ENCODE results near the gene KAZN. TPM values are rescaled to one million over a fixed set of nuclear protein-coding genes. Genes with fewer than 3 reads are reported as not detected.

KAZN gene
- total and polyA plus RNA-seq, 11 donors, result 0.65 to 6.5 (median 2.3) TPM

- peak within 1 kb of the TSS; percentile 7 to 92 (median 76) for H3K27ac ChIP-seq
- TF ChIP-seq POLR2A (IDR thresholded peaks at IDR 0.05) (peak in 1 of 2 donors; percentile 37), CTCF (IDR thresholded peaks at IDR 0.05) (no peak)
- intact Hi-C loops (cut with DNase I), result loop anchor here in 9 of 10 donors (2.0 to 10.0 kb wide), 5 partner anchors 119 to 281 kb away; partner anchors contain the start of gene CTRC (in 2 of the 9)
- ATAC-seq (peak; percentile 49 to 87 (median 80)), DNase-seq (peak; percentile 74 to 87 (median 83))
- H3K4me1 ChIP-seq, result peaks cover 0 to 57% (median 16%) of the 10 kb centered on the region in 12 donors
- peak within 1 kb of the TSS; percentile 57 to 90 (median 80) for H3K4me3 ChIP-seq
- peaks cover 0 to 9% (median 0%) of the 10 kb centered on the region in 9 donors for H3K27me3 ChIP-seq
- H3K36me3 ChIP-seq, result no peaks in the 10 kb centered on the region
- 0 to 1% (median 0%) methylated on average over 23 to 56 of the region's 56 CpGs for WGBS, 4 donors
- H3K9me3 ChIP-seq, result no peaks in the 10 kb centered on the region
Observed at GRCh38 chr1:15153184-15153841, 554.8 kb downstream of the KAZN start, which contains the start of gene TMEM51. TMEM51 (plus strand) TSS chr1:15153747; CDS start chr1:15215088, 61,341 bp downstream.

GRCh38 chr1:15153842-15154479, 555.5 kb downstream of the KAZN start:
- ATAC-seq (peak in 3 of 4 donors; percentile 47 to 65 (median 55)), DNase-seq (peak; percentile 56 to 85 (median 73))
- Histone ChIP-seq H3K36me3 (no peaks in the 10 kb centered on the region), H3K27me3 (peaks cover 0 to 9% (median 0%) of the 10 kb centered on the region in 9 donors), H3K4me1 (peaks cover 0 to 62% (median 16%) of the 10 kb centered on the region in 12 donors), H3K9me3 (no peaks in the 10 kb centered on the region), H3K4me3 (peak overlapping the region; percentile 57 to 90 (median 80)), H3K27ac (peak overlapping the region in 11 of 12 donors; percentile 49 to 92 (median 77))
- intact Hi-C loops (cut with DNase I), result loop anchor here in 9 of 10 donors (2.0 to 10.0 kb wide), 5 partner anchors 118 to 281 kb away; partner anchors contain the start of gene CTRC (in 2 of the 9)
- WGBS, 4 donors, result 0 to 2% (median 1%) methylated on average over 24 to 74 of the region's 74 CpGs
- TF ChIP-seq CTCF (IDR thresholded peaks at IDR 0.05) (peak; percentile 52 to 80 (median 70)), POLR2A (IDR thresholded peaks at IDR 0.05) (no peak)

GRCh38 chr1:15154480-15155036, 556.1 kb downstream of the KAZN start:
- intact Hi-C loops (cut with DNase I), result loop anchor here in 8 of 10 donors (5.0 to 10.0 kb wide), 5 partner anchors 58 to 280 kb away; partner anchors contain the start of gene CTRC (in 2 of the 8)

More at GRCh38 chr1:15154480-15155036, 556.1 kb downstream of the KAZN start:
- TF ChIP-seq POLR2A (IDR thresholded peaks at IDR 0.05) (no peak), CTCF (IDR thresholded peaks at IDR 0.05) (no peak)
- 5 to 21% (median 9%) methylated on average over 19 to 37 of the region's 37 CpGs for WGBS, 4 donors
- Histone ChIP-seq H3K27ac (peak overlapping the region in 10 of 12 donors; percentile 32 to 91 (median 76)), H3K4me1 (peaks cover 0 to 68% (median 17%) of the 10 kb centered on the region in 12 donors), H3K36me3 (no peaks in the 10 kb centered on the region), H3K27me3 (peaks cover 0 to 9% (median 0%) of the 10 kb centered on the region in 9 donors), H3K4me3 (peak overlapping the region; percentile 57 to 90 (median 80)), H3K9me3 (no peaks in the 10 kb centered on the region)
- ATAC-seq (peak in 2 of 4 donors; percentile 1 to 7), DNase-seq (peak in 3 of 5 donors; percentile 27 to 52 (median 43))
